Measurements from ENCODE around the gene TRIM47. TPM values are rescaled to one million over a fixed set of nuclear protein-coding genes. Genes with fewer than 3 reads are reported as not detected.

TRIM47 gene
- total RNA-seq = 10 to 100 TPM; 10.3 to 23.0 (median 20.8) TPM

GRCh38 chr17:75878174-75878998, at the start of gene TRIM47:
TSS of gene TRIM47 (minus strand) at chr17:75878581. CDS start at chr17:75878548, 33 bp downstream.
- no peak for TF ChIP-seq CTCF (IDR thresholded peaks at IDR 0.05; ENCODE audit: low read depth)

- TF ChIP-seq CTCF (IDR thresholded peaks at IDR 0.05; ENCODE audit: low read depth) = no peak
These were observed 49.0 kb upstream of the TRIM47 start for GRCh38 chr17:75927286-75927922.

- no peak for TF ChIP-seq CTCF (IDR thresholded peaks at IDR 0.05; ENCODE audit: low read depth)
These were observed 48.1 kb upstream of the TRIM47 start for GRCh38 chr17:75926456-75926855.

- no peak for TF ChIP-seq CTCF (IDR thresholded peaks at IDR 0.05; ENCODE audit: low read depth)
These were observed 47.5 kb upstream of the TRIM47 start for GRCh38 chr17:75925912-75926311.

- TF ChIP-seq CTCF (IDR thresholded peaks at IDR 0.05; ENCODE audit: low read depth) = no peak
These were observed 46.7 kb upstream of the TRIM47 start for GRCh38 chr17:75925103-75925502.

GRCh38 chr17:75922963-75923874, 44.8 kb upstream of the TRIM47 start:
- TF ChIP-seq CTCF (IDR thresholded peaks at IDR 0.05; ENCODE audit: low read depth) = no peak

All from subcutaneous adipose tissue (tissue), 4 donors.